NCI-H526 (cell line): Measurements from ENCODE around the gene SLC15A2.

Experiments used
- DNase-seq, 2 experiments: peaks; one replicate each; lab custom pipeline; 2025; lab: John Stamatoyannopoulos, UW

SLC15A2 gene

GRCh38 chr3:121924734-121925133 lies 30.5 kb downstream of the SLC15A2 start:
- DNase-seq = no peak

DNA sequence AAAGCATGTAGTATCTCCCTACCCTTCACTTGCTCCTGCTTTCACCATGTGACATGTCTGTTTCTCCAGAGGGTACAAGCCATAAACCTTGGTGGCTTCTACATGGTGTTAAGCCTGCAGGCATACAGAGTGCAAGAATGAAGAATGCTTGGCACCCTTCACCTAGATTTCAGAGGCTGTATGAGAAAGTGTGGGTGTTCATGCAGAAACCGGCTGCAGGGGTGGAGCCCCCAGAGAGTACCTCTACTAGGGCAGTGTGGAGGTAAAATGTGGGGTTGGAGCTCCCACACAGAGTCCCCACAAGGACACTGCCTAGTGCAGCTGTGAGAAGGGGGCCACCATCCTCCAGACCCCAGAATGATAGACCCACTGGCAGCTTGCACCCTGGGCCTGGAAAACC lies 32.2 kb downstream of the SLC15A2 start:
- no peak for DNase-seq

DNA sequence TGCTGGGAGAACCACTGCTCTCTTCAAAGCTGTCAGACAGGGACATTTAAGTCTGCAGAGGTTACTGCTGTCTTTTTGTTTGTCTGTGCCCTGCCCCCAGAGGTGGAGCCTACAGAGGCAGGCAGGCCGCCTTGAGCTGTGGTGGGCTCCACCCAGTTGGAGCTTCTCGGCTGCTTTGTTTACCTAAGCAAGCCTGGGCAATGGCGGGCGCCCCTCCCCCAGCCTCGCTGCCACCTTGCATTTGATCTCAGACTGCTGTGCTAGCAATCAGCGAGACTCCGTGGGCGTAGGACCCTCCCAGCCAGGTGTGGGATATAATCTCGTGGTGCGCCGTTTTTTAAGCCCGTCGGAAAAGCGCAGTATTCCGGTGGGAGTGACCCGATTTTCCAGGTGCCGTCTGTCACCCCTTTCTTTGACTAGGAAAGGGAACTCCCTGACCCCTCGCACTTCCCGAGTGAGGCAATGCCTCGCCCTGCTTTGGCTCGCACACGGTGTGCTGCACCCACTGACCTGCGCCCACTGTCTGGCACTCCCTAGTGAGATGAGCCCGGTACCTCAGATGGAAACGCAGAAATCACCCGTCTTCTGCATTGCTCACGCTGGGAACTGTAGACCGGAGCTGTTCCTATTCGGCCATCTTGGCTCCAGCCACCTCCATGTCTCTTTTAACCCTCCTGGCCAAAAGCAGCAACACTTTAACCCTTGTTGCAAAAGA lies 44.1 kb downstream of the SLC15A2 start:
- peak in 1 of 2 experiments; percentile 26 for DNase-seq

- DNase-seq = no peak
Measured at GRCh38 chr3:121941592-121941991, 47.4 kb downstream of the SLC15A2 start.

DNA sequence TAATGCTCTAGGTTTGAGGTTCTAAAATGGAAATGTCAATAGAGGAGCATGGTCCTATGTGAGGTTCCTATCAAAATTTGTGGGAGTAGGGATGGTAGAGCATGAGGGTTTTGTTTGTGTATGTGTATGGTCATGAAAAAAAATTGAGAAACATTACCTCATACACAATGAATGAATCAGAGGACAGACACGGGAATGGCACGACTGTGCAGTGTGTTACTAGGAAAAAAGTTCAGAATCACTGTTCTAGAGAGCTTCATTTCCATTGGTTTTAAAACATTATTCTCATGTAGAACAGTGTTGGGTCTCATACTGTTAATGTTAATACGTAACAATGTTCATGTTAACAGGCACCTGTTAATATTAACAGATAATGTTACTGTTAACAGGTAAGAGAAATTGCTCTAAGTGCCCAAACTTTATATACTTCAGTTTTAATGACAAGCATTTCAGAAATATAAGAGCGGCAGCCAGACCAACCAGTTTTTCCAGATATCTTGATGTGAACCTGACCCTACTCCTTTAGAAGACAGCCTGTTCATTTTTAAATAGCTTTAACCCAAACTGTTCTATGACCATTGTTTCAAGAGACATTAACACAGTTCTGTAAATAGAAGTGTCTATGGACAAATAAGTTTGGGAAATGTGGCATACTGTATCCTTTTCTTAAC lies 48.0 kb downstream of the SLC15A2 start:
- DNase-seq = peak; percentile 13 to 43

GRCh38 chr3:121943431-121943830 lies 49.2 kb downstream of the SLC15A2 start:
- peak; percentile 24 to 29 for DNase-seq

GRCh38 chr3:121948641-121949040 lies 54.4 kb downstream of the SLC15A2 start:
- no peak for DNase-seq

GRCh38 chr3:121951291-121951919 lies 57.2 kb downstream of the SLC15A2 start:
- no peak for DNase-seq

GRCh38 chr3:121956363-121956762 lies 62.2 kb downstream of the SLC15A2 start:
- no peak for DNase-seq

DNA sequence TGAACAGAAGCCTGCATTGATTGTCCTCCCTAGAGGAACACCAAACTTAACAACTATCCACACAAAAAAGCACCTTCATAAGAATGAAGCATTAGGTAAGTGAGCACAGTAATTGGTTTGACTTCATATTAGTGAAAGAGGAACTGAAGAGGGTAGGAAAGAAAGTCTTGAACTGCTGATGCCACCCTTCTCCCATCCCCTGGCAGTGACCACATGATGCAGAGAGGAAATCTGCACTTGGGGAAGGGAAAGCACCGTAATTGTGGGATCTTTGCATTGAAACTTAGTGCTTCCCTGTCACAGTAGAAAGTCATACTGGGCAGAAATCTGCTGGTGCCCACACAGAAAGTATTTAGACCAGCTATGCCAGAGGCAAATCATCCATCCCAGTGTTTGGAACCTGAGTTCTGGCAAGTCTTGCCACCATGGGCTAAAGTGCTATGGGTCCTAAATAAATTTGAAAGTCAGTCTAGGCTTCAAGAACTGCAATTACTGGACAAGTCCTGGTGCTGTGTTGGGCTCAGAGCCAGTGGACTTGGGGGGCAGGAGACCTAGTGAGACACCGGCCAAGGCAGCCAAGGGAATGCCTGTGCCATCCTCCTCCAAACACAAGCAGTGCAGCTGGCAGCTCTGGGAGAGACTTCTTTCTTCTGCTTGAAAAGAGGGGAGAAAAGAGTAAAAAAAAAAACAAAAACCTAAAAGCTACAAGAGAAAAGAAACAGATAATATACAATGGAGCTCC lies 63.6 kb downstream of the SLC15A2 start:
- no peak for DNase-seq

- no peak for DNase-seq
Measured at GRCh38 chr3:121958801-121959200, 64.6 kb downstream of the SLC15A2 start.

DNA sequence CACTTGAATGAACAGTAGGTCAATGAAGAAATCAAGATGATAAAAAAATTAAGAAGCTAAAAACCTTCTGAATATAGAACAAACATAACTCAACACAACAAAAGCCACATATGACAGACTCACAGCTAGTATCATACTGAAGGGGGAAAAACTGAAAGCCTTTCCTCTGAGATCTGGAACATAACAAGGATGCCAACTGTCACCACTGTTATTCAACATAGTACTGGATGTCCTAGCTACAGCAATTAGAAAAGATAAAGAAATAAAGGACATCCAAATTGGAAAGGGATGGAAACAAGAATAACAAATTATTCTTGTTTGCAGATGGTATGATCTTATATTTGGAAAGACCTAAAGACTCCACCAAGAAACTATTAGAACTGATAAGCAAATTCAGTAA lies 67.1 kb downstream of the SLC15A2 start:
- DNase-seq = no peak

GRCh38 chr3:121962443-121962842 lies 68.2 kb downstream of the SLC15A2 start:
- DNase-seq = no peak

- DNase-seq = no peak
Measured at GRCh38 chr3:121963608-121964007, 69.4 kb downstream of the SLC15A2 start.

GRCh38 chr3:121969631-121970030 lies 75.4 kb downstream of the SLC15A2 start:
- DNase-seq = no peak

GRCh38 chr3:121970047-121970446 lies 75.8 kb downstream of the SLC15A2 start:
- DNase-seq = no peak

DNA sequence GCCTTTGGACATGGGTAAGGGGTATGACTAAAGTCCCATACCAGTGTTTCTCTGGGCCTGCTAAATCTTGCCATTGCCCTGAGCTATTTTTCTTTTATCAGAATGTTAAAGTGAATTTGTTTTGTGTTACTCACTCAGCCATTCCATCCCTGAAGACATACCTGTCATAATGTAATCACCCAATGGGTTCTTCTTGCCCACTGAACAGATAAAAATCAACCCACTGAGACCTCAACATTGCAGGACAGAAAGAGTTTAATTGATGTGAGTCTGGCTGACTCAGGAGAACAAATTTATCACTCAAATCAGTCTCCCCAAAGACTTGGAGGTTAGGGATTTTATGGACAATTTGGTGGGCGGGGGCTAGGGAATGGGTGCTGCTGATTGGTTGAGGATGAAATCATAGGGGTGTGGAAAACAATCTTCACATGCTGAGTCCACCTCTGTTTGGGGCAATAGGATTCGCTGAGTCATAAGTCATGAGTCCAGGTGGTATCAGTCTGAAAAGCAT lies 80.5 kb downstream of the SLC15A2 start:
- DNase-seq = no peak

DNA sequence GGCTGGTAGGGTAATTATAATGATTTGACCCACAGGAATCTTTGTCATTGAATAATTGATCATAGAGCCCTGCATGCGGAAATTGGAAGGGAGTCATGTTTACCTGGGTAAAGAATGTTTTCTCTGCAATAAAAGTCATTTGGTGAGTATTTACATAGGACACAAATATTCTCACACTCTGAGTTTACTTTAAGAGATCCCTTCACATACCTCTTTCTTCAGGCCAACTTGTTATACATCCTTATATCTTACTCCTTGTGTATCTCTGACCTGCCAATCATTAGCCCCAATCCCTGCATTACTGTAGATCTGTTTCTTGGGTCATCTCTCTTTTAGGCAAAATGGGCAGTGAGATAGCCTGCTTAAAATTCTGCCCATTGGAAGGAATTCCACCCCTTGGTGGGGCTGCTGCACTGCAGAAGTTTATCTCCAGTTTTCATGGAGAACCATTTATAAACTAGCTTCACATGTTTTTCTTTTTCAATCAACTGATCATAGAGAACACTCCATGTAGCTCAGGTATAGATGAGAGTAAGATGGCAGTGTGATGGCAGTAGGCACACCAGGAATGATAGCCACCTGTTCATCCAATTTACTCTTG lies 81.6 kb downstream of the SLC15A2 start:
- no peak for DNase-seq

GRCh38 chr3:121976727-121977126 lies 82.5 kb downstream of the SLC15A2 start:
- no peak for DNase-seq

GRCh38 chr3:121979246-121979645 lies 85.0 kb downstream of the SLC15A2 start:
- DNase-seq = no peak

DNA sequence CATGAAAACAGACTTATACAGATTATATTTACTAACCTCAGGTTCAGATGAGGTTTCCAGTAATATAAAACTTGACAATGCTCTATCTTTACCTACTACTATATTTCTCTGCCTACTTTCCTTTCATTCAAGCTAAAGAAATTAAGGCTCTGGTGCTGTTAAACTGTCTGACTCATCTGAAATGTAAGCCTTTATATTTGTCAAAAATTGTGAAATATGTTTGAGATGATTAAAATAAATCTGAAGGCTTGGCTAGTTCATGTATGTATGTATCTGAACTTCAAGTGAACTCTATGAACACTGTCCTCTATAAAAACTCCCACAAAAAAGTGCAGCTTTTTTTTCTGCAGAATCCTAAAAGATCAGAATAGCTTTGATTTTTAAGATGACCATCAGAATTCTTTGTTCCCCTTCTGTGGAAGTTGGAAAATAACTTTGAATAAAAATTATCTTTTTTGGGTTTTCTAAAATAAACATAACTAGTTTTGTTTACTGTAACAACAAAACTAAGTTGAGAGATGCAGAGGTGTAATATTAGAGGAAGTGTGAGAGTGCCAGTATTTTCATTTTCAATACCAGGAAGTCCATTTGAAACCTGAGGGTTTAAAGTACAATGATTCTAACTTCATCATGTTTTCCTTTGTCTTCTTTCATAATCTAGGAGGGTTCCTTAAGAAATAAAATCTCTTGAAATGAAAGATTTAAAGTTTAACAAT lies 85.7 kb downstream of the SLC15A2 start:
- no peak for DNase-seq
